ENCODE measurements around the gene FAM98C. TPM values are rescaled to one million over a fixed set of nuclear protein-coding genes. Genes with fewer than 3 reads are reported as not detected.

Gene FAM98C
- total RNA-seq, 1 donor from 2014 or later, result 17.9 TPM

- no peak overlapping the region for H3K4me3 Mint-ChIP-seq
- H3K27ac Mint-ChIP-seq, result no peak overlapping the region
- H3K4me1 Mint-ChIP-seq, result peaks cover 14% of the 10 kb centered on the region
- no peaks in the 10 kb centered on the region for H3K9me3 Mint-ChIP-seq
- no peak for DNase-seq (ENCODE audit: low spot score in 2 of 2, unreplicated experiment in 2 of 2)
- TF ChIP-seq CTCF (IDR thresholded peaks at IDR 0.05; ENCODE audit: unreplicated experiment), result no peak
- H3K36me3 Mint-ChIP-seq, result peaks cover 23% of the 10 kb centered on the region
- peaks cover 20% of the 10 kb centered on the region for H3K27me3 Mint-ChIP-seq (ENCODE audit: low read depth)
These were observed 16.5 kb upstream of the FAM98C start for GRCh38 chr19:38386300-38386970.

GRCh38 chr19:38386971-38387549, 15.8 kb upstream of the FAM98C start:
- H3K4me3 Mint-ChIP-seq, result peak overlapping the region; percentile 93
- peaks cover 20% of the 10 kb centered on the region for H3K27me3 Mint-ChIP-seq (ENCODE audit: low read depth)
- peak overlapping the region; percentile 51 for H3K27ac Mint-ChIP-seq
- no peak for DNase-seq (ENCODE audit: low spot score in 2 of 2, unreplicated experiment in 2 of 2)
- no peak for TF ChIP-seq CTCF (IDR thresholded peaks at IDR 0.05; ENCODE audit: unreplicated experiment)
- H3K36me3 Mint-ChIP-seq, result peaks cover 17% of the 10 kb centered on the region
- no peaks in the 10 kb centered on the region for H3K9me3 Mint-ChIP-seq
- H3K4me1 Mint-ChIP-seq, result peaks cover 14% of the 10 kb centered on the region

GRCh38 chr19:38387550-38388348, 15.1 kb upstream of the FAM98C start, which contains the start of gene GGN:
Gene GGN (minus strand): TSS chr19:38388034. CDS start chr19:38387261, 773 bp downstream.
- Mint-ChIP-seq H3K9me3 (no peaks in the 10 kb centered on the region), H3K27me3 (ENCODE audit: low read depth) (peaks cover 20% of the 10 kb centered on the region)

GRCh38 chr19:38388349-38389100, 14.4 kb upstream of the FAM98C start, which contains the start of gene SPRED3:
Gene SPRED3 (plus strand): TSS chr19:38388697. CDS start chr19:38390303, 1,606 bp downstream.
- peaks cover 11% of the 10 kb centered on the region for H3K36me3 Mint-ChIP-seq
- peak within 1 kb of the TSS; percentile 93 for H3K4me3 Mint-ChIP-seq
- peaks cover 20% of the 10 kb centered on the region for H3K27me3 Mint-ChIP-seq (ENCODE audit: low read depth)
- H3K9me3 Mint-ChIP-seq, result no peaks in the 10 kb centered on the region
- peaks cover 14% of the 10 kb centered on the region for H3K4me1 Mint-ChIP-seq
- H3K27ac Mint-ChIP-seq, result peak within 1 kb of the TSS; percentile 91
- no peak for TF ChIP-seq CTCF (IDR thresholded peaks at IDR 0.05; ENCODE audit: unreplicated experiment)
- DNase-seq (ENCODE audit: low spot score in 2 of 2, unreplicated experiment in 2 of 2), result peak in 1 of 2 experiments; percentile 59

More at GRCh38 chr19:38387550-38388348, 15.1 kb upstream of the FAM98C start, which contains the start of gene GGN:
- TF ChIP-seq CTCF (IDR thresholded peaks at IDR 0.05; ENCODE audit: unreplicated experiment), result no peak
- peak within 1 kb of the TSS; percentile 93 for H3K4me3 Mint-ChIP-seq
- H3K4me1 Mint-ChIP-seq, result peaks cover 14% of the 10 kb centered on the region
- peaks cover 16% of the 10 kb centered on the region for H3K36me3 Mint-ChIP-seq
- peak within 1 kb of the TSS; percentile 91 for H3K27ac Mint-ChIP-seq
- DNase-seq (ENCODE audit: low spot score in 2 of 2, unreplicated experiment in 2 of 2), result peak; percentile 87 to 89
